Activated CD4-positive, alpha-beta T cell treated with anti-CD3 and anti-CD28 coated beads for 36 hours (primary cell): ENCODE data around the gene RMI2. TPM values are rescaled to one million over a fixed set of nuclear protein-coding genes. Genes with fewer than 3 reads are reported as not detected.
"Not testable (repeated sequence)": the region's sequence is repeated elsewhere in the genome, so short reads cannot be mapped to it uniquely, and the experiment has no call there.

Experiments used
- ATAC-seq: fragments of 200-7000 bp; cut with Tn5 transposase; one replicate; pipeline ENCODE4 v1.10.0; 2021; ENCODE audit warnings: mild to moderate bottlenecking, moderate library complexity
- CTCF ChIA-PET: fragments of 350-600 bp; sonication (Branson Sonifier 250); formaldehyde crosslinking; loops from one replicate; lab custom pipeline; 2021; ENCODE audit warnings: antibody characterized with exemption; lab: Charles Lee
- POLR2A ChIA-PET: fragments of 350-600 bp; sonication (Branson Sonifier 250); formaldehyde crosslinking; loops from one replicate; lab custom pipeline; 2021; ENCODE audit warnings: antibody characterized with exemption, inconsistent platforms; lab: Charles Lee
- DNase-seq: peaks from one replicate; pipeline ENCODE4 v3.0.0-alpha.2; 2020
- H3K27ac Mint-ChIP-seq: one replicate; pipeline ENCODE4 v1.8.0; 2021; ENCODE audit warnings: mixed read lengths
- H3K27me3 Mint-ChIP-seq: one replicate; pipeline ENCODE4 v1.8.0; 2021; ENCODE audit warnings: mixed read lengths
- H3K36me3 Mint-ChIP-seq: one replicate; pipeline ENCODE4 v1.8.0; 2021; ENCODE audit warnings: low read depth, mixed read lengths
- H3K4me1 Mint-ChIP-seq: one replicate; pipeline ENCODE4 v1.8.0; 2021; ENCODE audit warnings: mixed read lengths
- H3K4me3 Mint-ChIP-seq: one replicate; pipeline ENCODE4 v1.8.0; 2021; ENCODE audit warnings: mild to moderate bottlenecking, moderate library complexity, mixed read lengths
- H3K9me3 Mint-ChIP-seq: one replicate; pipeline ENCODE4 v1.8.0; 2021; ENCODE audit warnings: low read depth, mixed read lengths
- intact Hi-C, 2 experiments: fragments of 100-400 bp; cut with DNase I in 1 of 2; cut with micrococcal nuclease in 1 of 2; formaldehyde crosslinking; loops; one replicate each; pipeline versions ENCODE4 v1.14.2 to v1.15.1; 2022 to 2024; cut with DNase I, micrococcal nuclease
- total RNA-seq, 2 experiments: library from RNA; stranded (reverse); gene quantifications; one replicate each; pipeline ENCODE4 v1.2.3, GENCODE V29; 2021

The RMI2 gene
- total RNA-seq, 2 experiments from 2014 or later, result 56.0 to 69.8 TPM

- intact Hi-C loops, result no loop called here
- peaks cover 15% of the 10 kb centered on the region for H3K4me1 Mint-ChIP-seq
- no peak overlapping the region for H3K4me3 Mint-ChIP-seq
- H3K9me3 Mint-ChIP-seq, result no peaks in the 10 kb centered on the region
- no peaks in the 10 kb centered on the region for H3K36me3 Mint-ChIP-seq
- DNase-seq (no peak), ATAC-seq (peak; percentile 10)
- ChIA-PET CTCF (interaction anchor here (0.6 to 2.2 kb wide), 36 partner anchors 8 to 418 kb away, joined by 3 to 9 read pairs (median 4); partner anchors contain the start of genes SOCS1 and TNP2), POLR2A (interaction anchor here (0.6 to 1.1 kb wide), 5 partner anchors 26 to 278 kb away, joined by 3 to 11 read pairs (median 3); partner anchors contain the start of gene SOCS1)
- H3K27me3 Mint-ChIP-seq, result no peaks in the 10 kb centered on the region
- no peak overlapping the region for H3K27ac Mint-ChIP-seq
These were observed 27.0 kb downstream of the RMI2 start for GRCh38 chr16:11372073-11372828.

GRCh38 chr16:11372829-11373306 is 27.6 kb downstream of the RMI2 start:
- DNase-seq, result no peak
- Mint-ChIP-seq H3K27ac (no peak overlapping the region), H3K4me1 (peaks cover 17% of the 10 kb centered on the region), H3K36me3 (no peaks in the 10 kb centered on the region), H3K4me3 (no peak overlapping the region), H3K9me3 (no peaks in the 10 kb centered on the region), H3K27me3 (no peaks in the 10 kb centered on the region)
- ATAC-seq, result no peak
- intact Hi-C loops, result no loop called here
- POLR2A ChIA-PET, result no interaction called here
- CTCF ChIA-PET, result interaction anchor here (0.5 to 2.2 kb wide), 10 partner anchors 9 to 301 kb away, joined by 3 to 9 read pairs (median 4); partner anchors contain the start of gene TNP2

GRCh38 chr16:11374255-11374654 is 29.0 kb downstream of the RMI2 start:
- ATAC-seq (no peak), DNase-seq (no peak)
- Mint-ChIP-seq H3K9me3 (no peaks in the 10 kb centered on the region), H3K27me3 (no peaks in the 10 kb centered on the region), H3K4me1 (peaks cover 26% of the 10 kb centered on the region), H3K36me3 (peaks cover 4% of the 10 kb centered on the region), H3K4me3 (no peak overlapping the region), H3K27ac (no peak overlapping the region)
- intact Hi-C loops, result no loop called here
- ChIA-PET POLR2A (no interaction called here), CTCF (interaction anchor here (0.9 to 2.2 kb wide), 4 partner anchors 18 to 410 kb away, joined by 3 to 9 read pairs (median 3); no protein-coding TSS in a partner anchor)

GRCh38 chr16:11377154-11377553 is 31.9 kb downstream of the RMI2 start:
- H3K9me3 Mint-ChIP-seq, result no peaks in the 10 kb centered on the region
- no peaks in the 10 kb centered on the region for H3K27me3 Mint-ChIP-seq
- intact Hi-C loops, result no loop called here
- ChIA-PET POLR2A (interaction anchor here (0.7 kb wide), 1 partner anchor 153 kb away, joined by 3 read pairs; no protein-coding TSS in a partner anchor), CTCF (interaction anchor here (0.7 kb wide), 1 partner anchor 39 kb away, joined by 4 read pairs; no protein-coding TSS in a partner anchor)
- no peak overlapping the region for H3K4me3 Mint-ChIP-seq
- H3K4me1 Mint-ChIP-seq, result peaks cover 21% of the 10 kb centered on the region
- H3K36me3 Mint-ChIP-seq, result peaks cover 5% of the 10 kb centered on the region
- DNase-seq, result no peak
- H3K27ac Mint-ChIP-seq, result no peak overlapping the region
- no peak for ATAC-seq

GRCh38 chr16:11378951-11379350 is 33.7 kb downstream of the RMI2 start:
- CTCF ChIA-PET, result interaction anchor here (0.7 to 1.5 kb wide), 4 partner anchors 8 to 415 kb away, joined by 3 to 6 read pairs (median 4); no protein-coding TSS in a partner anchor
- Mint-ChIP-seq H3K4me1 (peaks cover 21% of the 10 kb centered on the region), H3K4me3 (peak overlapping the region; percentile 32), H3K27ac (peak overlapping the region; percentile 84)
- POLR2A ChIA-PET, result interaction anchor here (0.6 to 1.2 kb wide), 5 partner anchors 24 to 414 kb away, joined by 3 to 10 read pairs (median 3); partner anchors contain the start of gene SOCS1
- not testable (repeated sequence) for H3K9me3 Mint-ChIP-seq, ATAC-seq, DNase-seq, H3K36me3 Mint-ChIP-seq, H3K27me3 Mint-ChIP-seq
- intact Hi-C loops, result loop anchor here in 1 of 2 experiments (2.0 kb wide), 1 partner anchor 414 kb away; no protein-coding TSS in a partner anchor

GRCh38 chr16:11379420-11379819 is 34.2 kb downstream of the RMI2 start:
- DNase-seq, result peak; percentile 77
- POLR2A ChIA-PET, result interaction anchor here (0.6 to 1.0 kb wide), 4 partner anchors 123 to 415 kb away, joined by 3 to 10 read pairs (median 3); partner anchors contain the start of gene SOCS1
- ATAC-seq, result peak; percentile 93
- Mint-ChIP-seq H3K9me3 (no peaks in the 10 kb centered on the region), H3K4me1 (peaks cover 21% of the 10 kb centered on the region), H3K4me3 (peak overlapping the region; percentile 32), H3K27ac (peak overlapping the region; percentile 84), H3K27me3 (no peaks in the 10 kb centered on the region), H3K36me3 (peaks cover 7% of the 10 kb centered on the region)
- CTCF ChIA-PET, result interaction anchor here (0.6 to 1.5 kb wide), 8 partner anchors 8 to 416 kb away, joined by 3 to 6 read pairs (median 4); no protein-coding TSS in a partner anchor
- intact Hi-C loops, result loop anchor here in 1 of 2 experiments (2.0 kb wide), 1 partner anchor 415 kb away; no protein-coding TSS in a partner anchor

GRCh38 chr16:11380836-11381235 is 35.6 kb downstream of the RMI2 start:
- H3K4me1 Mint-ChIP-seq, result peaks cover 21% of the 10 kb centered on the region
- ATAC-seq (no peak), DNase-seq (no peak)
- intact Hi-C loops, result no loop called here
- H3K27me3 Mint-ChIP-seq, result no peaks in the 10 kb centered on the region
- H3K27ac Mint-ChIP-seq, result no peak overlapping the region
- no peaks in the 10 kb centered on the region for H3K9me3 Mint-ChIP-seq
- H3K36me3 Mint-ChIP-seq, result peaks cover 7% of the 10 kb centered on the region
- no peak overlapping the region for H3K4me3 Mint-ChIP-seq
- POLR2A ChIA-PET, result no interaction called here
- CTCF ChIA-PET, result interaction anchor here (1.0 to 2.0 kb wide), 2 partner anchors 9 to 413 kb away, joined by 3 to 7 read pairs; no protein-coding TSS in a partner anchor

GRCh38 chr16:11383481-11384183 is 38.4 kb downstream of the RMI2 start:
- no peak overlapping the region for H3K27ac Mint-ChIP-seq
- CTCF ChIA-PET, result interaction anchor here (0.6 to 2.0 kb wide), 4 partner anchors 12 to 403 kb away, joined by 3 to 7 read pairs (median 4); no protein-coding TSS in a partner anchor
- H3K4me3 Mint-ChIP-seq, result no peak overlapping the region
- DNase-seq (no peak), ATAC-seq (no peak)
- no peaks in the 10 kb centered on the region for H3K27me3 Mint-ChIP-seq
- H3K4me1 Mint-ChIP-seq, result peaks cover 20% of the 10 kb centered on the region
- H3K36me3 Mint-ChIP-seq, result peaks cover 5% of the 10 kb centered on the region
- H3K9me3 Mint-ChIP-seq, result no peaks in the 10 kb centered on the region
- POLR2A ChIA-PET, result interaction anchor here (0.5 kb wide), 1 partner anchor 421 kb away, joined by 3 read pairs; no protein-coding TSS in a partner anchor
- intact Hi-C loops, result no loop called here

- DNase-seq, result no peak
- peaks cover 2% of the 10 kb centered on the region for H3K36me3 Mint-ChIP-seq
- ChIA-PET POLR2A (interaction anchor here (0.5 kb wide), 1 partner anchor 421 kb away, joined by 3 read pairs; no protein-coding TSS in a partner anchor), CTCF (interaction anchor here (0.6 to 2.0 kb wide), 3 partner anchors 11 to 132 kb away, joined by 3 to 7 read pairs (median 5); no protein-coding TSS in a partner anchor)
- H3K4me3 Mint-ChIP-seq, result no peak overlapping the region
- H3K9me3 Mint-ChIP-seq, result no peaks in the 10 kb centered on the region
- no peak for ATAC-seq
- H3K4me1 Mint-ChIP-seq, result peaks cover 12% of the 10 kb centered on the region
- no peak overlapping the region for H3K27ac Mint-ChIP-seq
- no peaks in the 10 kb centered on the region for H3K27me3 Mint-ChIP-seq
- intact Hi-C loops, result no loop called here
These were observed 39.1 kb downstream of the RMI2 start for GRCh38 chr16:11384184-11384955.

- H3K9me3 Mint-ChIP-seq, result no peaks in the 10 kb centered on the region
- ATAC-seq (no peak), DNase-seq (no peak)
- H3K27me3 Mint-ChIP-seq, result no peaks in the 10 kb centered on the region
- no peak overlapping the region for H3K27ac Mint-ChIP-seq
- CTCF ChIA-PET, result no interaction called here
- peaks cover 2% of the 10 kb centered on the region for H3K36me3 Mint-ChIP-seq
- intact Hi-C loops, result no loop called here
- H3K4me1 Mint-ChIP-seq, result peaks cover 7% of the 10 kb centered on the region
- POLR2A ChIA-PET, result no interaction called here
- H3K4me3 Mint-ChIP-seq, result no peak overlapping the region
These were observed 39.8 kb downstream of the RMI2 start for GRCh38 chr16:11384956-11385586.
